HG02642 (cell line): ENCODE measurements around the gene SNRNP48.

Source experiments
- ATAC-seq: cut with Tn5 transposase; IDR thresholded peaks from one replicate; pipeline ENCODE4 v1.9.1; 2021; ENCODE audit warnings: mild to moderate bottlenecking; ENCODE audit not compliant: unreplicated experiment, poor library complexity

Gene SNRNP48

DNA sequence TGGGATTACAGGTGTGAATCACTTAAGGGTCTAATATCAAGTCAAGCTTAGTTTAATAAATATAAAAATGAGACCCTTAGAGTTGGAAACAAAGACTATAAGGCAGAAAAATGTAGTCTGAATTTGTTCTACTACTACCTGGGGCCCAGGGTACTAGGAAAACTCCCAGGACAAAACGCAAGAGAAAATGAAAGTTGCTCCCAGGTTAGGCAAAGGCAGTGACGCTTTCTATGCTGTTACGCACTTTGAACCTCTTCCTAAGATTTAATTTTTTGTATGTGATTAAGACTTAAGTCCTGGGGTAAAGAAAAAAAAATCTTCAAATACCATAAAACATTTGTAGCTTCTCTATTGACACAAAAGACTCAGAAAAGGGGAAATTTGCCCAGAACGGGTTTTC is 31.2 kb upstream of the SNRNP48 start:
- no peak for ATAC-seq

DNA sequence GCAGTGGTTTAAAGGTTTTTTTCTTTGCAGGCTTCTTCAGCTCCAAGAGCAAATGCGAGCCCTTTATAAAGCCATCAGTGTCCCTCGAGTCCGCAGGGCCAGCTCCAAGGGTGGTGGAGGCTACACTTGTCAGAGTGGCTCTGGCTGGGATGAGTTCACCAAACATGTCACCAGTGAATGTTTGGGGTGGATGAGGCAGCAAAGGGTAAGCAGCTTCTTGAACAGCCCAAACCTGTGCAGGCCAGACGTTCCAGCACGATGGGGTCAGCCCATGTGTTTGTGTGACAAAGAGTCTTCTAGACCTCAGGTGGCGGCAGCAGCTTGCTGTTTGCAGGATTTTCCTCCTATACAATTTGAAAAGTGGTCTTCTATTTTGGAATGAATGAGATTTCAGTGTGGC is 30.8 kb upstream of the SNRNP48 start:
- ATAC-seq: no peak

DNA sequence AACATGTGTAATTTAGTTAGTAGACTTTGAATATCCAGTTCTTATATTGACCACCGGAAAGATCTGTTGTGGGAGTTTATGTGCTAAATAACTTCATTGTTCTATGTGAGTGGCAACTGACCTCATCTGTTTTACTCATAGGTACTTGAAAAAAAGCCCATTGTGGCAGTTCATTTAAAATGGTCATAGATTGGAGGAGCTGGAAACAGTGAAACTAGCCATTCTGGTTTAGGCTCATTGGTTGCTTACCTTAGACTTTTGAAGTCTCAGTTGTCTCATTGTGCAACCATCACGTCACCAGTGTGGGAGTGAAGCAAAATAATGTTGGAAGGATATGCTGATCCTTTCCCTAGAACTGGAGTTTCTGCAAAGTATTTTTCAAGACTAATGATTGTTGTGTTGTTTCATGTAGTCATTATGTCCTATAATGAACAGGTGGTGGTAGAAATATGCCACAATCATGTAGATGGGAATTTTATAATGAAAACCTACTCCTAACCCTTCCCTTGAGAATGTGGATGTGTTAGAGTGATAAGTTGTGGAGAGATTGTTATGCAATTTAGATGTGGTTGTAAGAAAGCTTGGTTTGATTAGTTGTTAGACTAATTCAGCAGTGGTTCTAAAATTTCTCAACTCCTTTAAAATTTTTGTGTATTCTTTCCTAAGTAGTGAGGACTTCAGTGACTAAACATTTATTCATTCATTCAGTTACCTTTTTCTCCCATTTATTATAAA is 30.2 kb upstream of the SNRNP48 start:
- no peak for ATAC-seq

DNA sequence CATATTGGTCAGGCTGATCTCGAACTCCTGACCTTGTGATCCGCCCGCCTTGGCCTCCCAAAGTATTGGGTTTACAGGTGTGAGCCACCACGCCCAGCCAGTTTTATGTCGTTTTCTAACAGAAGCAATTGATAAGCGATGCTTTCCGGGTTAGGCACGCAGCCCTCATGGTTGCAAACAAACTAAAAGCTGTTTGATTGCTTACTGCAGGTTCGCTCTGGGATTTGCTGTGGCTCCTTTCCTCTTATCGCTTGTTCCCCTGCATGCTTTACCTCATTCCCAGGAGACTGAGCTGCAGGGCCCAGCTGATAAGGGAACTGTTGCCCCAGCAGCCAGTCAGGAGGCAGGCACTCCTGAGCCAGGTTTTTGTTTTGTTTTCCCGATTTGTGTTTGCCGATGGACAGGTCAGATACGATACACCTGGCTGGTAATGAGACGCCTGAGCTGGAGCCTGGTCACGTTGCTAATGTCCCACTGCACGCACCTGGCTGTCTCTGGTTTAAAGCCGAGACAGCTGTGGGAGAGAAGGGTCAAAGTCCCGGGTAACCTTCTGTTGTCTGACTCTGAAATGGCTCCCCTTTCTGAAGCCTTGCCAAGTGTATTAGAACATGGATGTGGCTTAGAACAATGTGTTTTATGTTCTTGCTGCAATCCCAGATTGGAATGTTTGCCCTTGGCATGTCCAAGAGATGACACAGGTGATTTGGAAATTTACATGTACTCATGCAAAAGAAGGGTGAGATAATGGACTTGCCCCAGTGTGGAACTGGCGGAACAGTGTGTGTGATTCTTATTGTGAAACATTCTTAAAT is 28.6 kb upstream of the SNRNP48 start:
- ATAC-seq: no peak

DNA sequence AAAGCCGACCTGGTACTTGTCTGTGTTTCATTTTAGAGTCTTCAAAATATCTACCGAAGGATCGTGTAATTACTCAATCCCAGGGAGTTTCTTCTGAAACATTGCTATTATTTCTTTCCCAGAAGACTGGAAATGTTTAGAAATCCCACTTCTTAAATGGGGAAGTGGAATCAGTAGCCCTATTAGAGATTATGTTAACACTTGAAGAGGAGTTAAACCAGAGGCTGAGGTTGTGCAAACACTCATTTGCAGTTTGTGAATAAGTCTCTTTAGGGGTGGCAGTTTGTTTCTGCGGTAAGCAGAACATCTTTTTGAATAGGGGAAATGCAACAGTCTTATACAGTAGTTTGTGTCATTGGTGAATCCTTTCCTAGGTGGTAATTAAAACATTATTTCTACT is 27.2 kb upstream of the SNRNP48 start:
- ATAC-seq: no peak

DNA sequence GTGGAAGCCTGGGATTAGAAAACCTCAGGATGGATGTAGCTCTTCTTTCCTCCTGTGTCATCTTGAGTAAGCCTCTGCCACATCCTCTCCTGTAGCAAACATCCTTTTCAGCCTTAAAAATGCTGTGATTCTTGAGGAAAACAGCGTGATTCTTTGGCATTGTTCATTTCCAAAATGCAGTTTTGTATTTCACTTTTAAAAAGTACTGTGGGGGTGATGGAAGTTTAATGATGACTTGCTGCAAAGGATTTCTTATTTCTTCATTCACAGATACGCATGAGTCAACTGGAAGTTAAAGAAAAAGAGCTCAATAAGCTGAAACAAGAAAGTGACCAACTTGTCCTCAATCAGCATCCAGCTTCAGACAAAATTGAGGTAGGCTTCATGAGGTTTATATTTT is 23.9 kb upstream of the SNRNP48 start:
- ATAC-seq: no peak

DNA sequence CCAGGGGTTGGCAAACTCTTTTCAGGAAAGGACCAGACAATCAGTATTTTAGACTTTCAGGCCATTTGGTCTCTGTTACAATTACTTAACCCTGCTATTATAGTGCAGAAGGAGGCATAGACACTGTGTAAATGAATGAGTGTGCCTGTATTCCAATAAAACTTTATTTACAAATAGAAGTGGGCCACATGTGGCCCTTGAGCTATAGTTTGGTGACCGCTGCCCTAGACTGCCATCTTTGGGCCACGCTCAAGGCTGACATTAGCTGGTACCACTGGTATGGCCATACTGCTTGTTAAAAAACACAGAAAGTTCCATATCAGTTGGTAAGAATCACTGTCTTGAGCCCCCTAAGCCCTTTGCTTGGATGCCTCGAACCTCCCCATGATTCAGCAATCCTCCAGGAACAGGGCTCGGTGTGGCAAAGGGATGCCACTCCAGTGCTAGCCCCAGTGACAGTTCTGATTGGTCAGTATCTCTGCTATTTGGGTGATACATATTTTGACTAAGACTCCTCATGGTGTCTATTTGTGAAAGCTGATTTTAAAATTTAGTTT is 23.3 kb upstream of the SNRNP48 start:
- ATAC-seq: no peak

DNA sequence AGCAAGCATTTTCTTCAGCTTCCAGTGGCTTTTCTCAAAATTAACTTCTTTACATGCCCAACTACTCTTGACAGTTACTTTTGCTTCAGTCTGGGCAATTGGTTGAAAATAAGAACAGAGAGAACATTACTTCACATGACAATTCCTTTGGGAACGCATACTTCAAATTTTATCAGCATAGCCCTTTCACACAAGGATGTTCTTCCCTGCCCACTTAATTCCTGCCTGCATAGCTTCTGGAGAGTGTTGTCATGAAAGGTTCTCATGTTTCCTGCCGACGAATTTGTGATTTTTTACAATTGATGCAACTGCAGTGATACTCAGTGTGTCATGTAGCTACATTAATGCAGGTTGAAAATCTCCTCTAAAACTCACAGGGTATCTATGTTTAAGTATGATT is 22.0 kb upstream of the SNRNP48 start:
- ATAC-seq: no peak

DNA sequence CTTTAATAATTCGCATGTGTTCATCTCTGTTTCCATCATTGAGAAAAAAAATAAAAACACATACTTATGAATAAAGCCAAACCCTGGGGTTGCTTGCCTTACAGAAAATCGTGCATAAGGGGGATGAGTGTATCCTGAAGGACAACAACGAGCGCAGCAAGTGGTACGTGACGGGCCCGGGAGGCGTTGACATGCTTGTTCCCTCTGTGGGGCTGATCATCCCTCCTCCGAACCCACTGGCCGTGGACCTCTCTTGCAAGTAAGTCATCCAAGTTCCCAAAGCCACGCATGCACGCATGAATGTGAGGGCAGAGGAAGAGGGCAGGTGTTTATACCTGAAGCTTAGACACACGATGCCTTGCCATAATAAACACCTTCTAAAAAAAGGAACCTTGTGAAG is 20.9 kb upstream of the SNRNP48 start:
- no peak for ATAC-seq

DNA sequence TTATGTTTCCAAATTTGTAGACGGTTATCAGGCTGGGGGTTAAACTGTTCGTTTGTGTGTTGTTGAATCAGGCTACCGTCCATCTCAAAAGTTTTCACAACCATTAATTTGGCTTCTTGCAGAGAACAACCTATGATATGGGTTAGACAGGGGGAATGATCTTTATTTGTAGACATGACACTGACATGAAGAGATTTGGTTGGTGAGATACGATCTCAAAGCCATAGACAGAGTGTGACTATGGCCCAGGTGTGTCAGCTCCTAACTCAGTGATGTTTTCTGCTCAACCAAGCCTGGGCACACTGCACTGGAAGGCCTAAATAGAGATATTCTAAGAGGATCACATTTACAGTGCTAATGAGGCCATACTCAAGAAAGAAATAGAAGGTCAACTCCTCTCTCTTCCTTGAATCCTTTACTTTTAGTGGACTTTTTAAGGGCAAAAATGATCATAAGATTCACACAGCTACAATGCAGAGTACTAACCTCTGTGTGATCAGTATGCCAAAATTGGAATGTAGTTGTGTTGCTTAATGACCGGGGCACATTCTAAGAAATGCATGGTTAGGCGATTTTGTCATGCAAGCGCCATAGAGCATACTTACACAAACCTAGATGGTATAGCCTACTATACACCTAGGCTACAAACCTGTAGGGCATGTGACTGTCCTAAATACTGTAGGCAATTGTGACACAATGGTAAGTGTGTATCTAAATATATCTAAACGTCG is 17.6 kb upstream of the SNRNP48 start:
- no peak for ATAC-seq

DNA sequence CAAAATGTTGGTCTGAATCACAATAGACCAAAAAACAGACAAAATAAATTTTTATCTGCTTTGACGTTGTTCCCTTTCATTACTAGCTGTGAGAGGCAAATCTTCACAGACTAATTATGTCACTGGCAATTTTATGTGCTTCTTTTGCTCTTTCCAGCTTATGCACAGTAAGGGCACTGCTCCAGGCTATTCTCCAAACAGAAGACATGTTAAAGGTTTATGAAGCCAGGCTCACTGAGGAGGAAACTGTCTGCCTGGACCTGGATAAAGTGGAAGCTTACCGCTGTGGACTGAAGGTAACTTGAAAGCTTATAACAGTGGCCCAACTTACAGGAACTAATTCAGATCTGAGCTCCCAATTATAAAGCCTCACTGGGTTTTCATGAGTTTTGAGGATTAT is 15.5 kb upstream of the SNRNP48 start:
- no peak for ATAC-seq

DNA sequence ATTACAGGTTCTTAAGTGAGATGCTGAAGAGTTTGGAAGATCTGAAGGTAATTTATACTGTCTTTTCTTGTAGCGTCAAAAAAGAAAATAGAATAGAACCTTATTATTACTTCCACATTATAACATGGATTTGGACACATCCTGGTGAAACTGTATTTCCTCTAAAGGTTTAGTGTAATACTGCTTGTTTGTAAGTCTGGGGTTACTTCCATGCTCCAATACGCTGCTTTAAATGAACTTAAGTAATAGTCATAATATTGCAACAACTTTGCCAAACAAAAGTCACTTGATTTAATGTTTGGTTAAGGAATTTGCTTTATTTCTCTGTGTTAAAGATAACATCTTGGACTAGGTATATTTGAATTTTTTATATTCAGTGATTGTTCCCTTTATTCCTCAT is 11.5 kb upstream of the SNRNP48 start:
- ATAC-seq: no peak

DNA sequence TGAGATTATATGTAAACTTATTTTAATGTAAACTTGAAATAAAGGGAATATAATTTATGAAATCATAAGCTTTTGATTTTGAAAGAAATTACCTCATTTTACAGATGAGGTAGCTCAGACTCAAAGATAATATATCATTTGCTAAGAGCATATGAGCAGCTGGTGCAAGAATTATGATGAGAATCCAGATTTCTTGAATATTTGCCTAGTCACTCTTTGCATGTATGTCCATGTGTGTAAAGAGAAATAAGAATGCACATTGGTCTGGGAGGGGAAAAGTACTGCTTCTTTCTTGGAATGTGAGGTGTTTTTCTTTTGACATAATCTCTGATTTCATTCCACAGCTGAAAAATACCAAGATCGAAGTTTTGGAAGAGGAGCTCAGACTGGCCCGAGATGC is 11.1 kb upstream of the SNRNP48 start:
- no peak for ATAC-seq

DNA sequence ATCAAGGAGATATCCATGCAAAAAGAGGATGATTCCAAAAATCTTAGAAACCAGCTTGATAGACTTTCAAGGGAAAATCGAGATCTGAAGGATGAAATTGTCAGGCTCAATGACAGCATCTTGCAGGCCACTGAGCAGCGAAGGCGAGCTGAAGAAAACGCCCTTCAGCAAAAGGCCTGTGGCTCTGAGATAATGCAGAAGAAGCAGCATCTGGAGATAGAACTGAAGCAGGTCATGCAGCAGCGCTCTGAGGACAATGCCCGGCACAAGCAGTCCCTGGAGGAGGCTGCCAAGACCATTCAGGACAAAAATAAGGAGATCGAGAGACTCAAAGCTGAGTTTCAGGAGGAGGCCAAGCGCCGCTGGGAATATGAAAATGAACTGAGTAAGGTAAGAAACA is 10.1 kb upstream of the SNRNP48 start:
- ATAC-seq: no peak

DNA sequence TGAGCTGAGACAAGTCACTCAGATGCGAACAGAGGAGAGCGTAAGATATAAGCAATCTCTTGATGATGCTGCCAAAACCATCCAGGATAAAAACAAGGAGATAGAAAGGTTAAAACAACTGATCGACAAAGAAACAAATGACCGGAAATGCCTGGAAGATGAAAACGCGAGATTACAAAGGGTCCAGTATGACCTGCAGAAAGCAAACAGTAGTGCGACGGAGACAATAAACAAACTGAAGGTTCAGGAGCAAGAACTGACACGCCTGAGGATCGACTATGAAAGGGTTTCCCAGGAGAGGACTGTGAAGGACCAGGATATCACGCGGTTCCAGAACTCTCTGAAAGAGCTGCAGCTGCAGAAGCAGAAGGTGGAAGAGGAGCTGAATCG is 9.5 kb upstream of the SNRNP48 start:
- ATAC-seq: no peak

DNA sequence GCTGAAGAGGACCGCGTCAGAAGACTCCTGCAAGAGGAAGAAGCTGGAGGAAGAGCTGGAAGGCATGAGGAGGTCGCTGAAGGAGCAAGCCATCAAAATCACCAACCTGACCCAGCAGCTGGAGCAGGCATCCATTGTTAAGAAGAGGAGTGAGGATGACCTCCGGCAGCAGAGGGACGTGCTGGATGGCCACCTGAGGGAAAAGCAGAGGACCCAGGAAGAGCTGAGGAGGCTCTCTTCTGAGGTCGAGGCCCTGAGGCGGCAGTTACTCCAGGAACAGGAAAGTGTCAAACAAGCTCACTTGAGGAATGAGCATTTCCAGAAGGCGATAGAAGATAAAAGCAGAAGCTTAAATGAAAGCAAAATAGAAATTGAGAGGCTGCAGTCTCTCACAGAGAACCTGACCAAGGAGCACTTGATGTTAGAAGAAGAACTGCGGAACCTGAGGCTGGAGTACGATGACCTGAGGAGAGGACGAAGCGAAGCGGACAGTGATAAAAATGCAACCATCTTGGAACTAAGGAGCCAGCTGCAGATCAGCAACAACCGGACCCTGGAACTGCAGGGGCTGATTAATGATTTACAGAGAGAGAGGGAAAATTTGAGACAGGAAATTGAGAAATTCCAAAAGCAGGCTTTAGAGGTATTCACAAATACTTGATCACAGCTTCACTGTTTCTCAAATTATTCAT is 8.9 kb upstream of the SNRNP48 start:
- no peak for ATAC-seq

DNA sequence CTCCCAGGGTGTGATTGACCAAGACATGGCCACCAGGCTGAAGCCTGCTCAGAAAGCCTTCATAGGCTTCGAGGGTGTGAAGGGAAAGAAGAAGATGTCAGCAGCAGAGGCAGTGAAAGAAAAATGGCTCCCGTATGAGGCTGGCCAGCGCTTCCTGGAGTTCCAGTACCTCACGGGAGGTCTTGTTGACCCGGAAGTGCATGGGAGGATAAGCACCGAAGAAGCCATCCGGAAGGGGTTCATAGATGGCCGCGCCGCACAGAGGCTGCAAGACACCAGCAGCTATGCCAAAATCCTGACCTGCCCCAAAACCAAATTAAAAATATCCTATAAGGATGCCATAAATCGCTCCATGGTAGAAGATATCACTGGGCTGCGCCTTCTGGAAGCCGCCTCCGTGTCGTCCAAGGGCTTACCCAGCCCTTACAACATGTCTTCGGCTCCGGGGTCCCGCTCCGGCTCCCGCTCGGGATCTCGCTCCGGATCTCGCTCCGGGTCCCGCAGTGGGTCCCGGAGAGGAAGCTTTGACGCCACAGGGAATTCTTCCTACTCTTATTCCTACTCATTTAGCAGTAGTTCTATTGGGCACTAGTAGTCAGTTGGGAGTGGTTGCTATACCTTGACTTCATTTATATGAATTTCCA is 4.6 kb upstream of the SNRNP48 start:
- no peak for ATAC-seq

DNA sequence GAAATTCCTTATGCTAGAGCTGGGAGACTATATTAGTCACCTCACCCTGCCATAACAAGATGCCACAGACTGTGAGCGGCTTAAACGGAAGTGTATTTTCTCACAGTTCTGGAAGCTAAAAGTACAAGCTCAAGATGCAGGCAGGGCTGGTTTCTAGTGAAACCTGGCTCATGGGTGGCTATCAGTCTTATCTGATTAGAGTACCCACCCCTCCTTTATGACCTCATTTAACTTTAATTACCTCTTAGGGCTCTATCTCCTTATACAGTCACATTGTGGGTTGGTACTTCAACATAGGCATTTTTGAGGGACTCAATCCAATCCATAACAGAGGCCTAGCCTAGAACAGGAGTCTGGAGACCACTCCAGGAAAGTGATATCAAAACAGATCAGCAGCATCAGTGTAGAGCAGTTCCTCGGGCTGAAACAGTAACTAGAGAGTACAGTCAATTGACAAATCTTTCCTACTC is 2.3 kb upstream of the SNRNP48 start:
- no peak for ATAC-seq

DNA sequence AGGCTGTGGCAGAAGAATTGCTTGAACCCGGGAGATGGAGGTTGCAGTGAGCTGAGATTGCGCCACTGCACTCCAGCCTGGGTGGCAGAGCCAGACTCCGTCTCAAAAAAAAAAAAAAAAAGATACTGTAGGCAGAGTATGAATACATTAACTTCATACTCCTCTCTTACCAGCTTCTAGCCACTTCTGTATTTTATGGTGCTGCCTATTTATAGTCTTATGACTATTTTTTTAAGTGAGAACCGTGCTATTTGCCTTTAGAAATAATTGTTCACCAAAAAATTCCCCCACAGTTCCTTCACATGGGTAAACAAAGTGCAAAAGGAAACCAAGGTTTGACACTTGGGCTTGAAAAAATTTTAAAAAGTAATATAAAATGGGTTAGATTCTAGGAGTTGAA is 1.5 kb upstream of the SNRNP48 start:
- ATAC-seq: no peak

DNA sequence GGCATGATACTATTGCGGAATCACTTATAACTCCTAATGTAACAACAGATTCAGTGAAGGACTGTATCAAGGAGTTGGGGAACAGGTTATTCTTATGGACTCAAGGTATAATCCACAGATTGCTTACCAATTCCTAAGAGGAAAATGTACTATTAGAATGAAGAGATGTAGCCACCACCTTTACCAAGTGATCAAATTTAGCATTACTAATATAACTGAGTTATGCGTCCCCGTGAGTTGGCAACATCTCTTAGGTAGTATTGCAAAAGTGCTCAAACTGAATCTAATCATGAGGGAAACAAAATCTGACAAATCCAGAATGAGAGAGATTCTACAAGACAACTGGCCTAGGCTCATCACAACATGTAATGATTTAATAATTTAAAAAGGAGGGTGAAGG is 777 bp upstream of the SNRNP48 start:
- no peak for ATAC-seq
